GM19099 (cell line): ENCODE measurements around the gene CALML3.

Experiments
- POLR2A ChIP-seq: IDR thresholded peaks from 3 replicates; pipeline ENCODE4 v1.6.1; 2011; ENCODE audit warnings: low read depth; ENCODE audit not compliant: insufficient read length; ENCODE audit errors: extremely low read depth

Gene CALML3

GRCh38 chr10:5488272-5489161 is 36.2 kb upstream of the CALML3 start:
- no peak for TF ChIP-seq POLR2A

DNA sequence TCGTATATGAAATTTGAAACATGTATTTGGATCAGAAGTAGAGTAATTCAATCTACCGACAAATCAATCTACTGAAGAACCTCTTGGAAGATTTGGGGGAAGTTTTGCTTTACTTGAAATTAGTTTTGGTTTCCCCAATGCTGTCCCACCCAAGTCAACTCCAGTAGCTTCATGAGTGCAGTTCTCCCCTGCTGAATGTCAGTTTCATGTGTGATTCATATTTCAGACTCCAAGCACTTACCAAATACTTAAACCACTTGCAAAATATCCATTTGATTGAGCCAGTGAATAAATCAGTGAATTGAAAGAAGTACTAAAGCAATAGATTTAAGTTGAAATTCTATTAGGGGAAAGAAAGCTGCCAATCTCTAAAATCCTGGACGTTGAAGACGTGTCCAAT is 34.7 kb upstream of the CALML3 start:
- TF ChIP-seq POLR2A, result no peak

GRCh38 chr10:5490698-5491464 is 33.9 kb upstream of the CALML3 start:
- TF ChIP-seq POLR2A, result no peak

DNA sequence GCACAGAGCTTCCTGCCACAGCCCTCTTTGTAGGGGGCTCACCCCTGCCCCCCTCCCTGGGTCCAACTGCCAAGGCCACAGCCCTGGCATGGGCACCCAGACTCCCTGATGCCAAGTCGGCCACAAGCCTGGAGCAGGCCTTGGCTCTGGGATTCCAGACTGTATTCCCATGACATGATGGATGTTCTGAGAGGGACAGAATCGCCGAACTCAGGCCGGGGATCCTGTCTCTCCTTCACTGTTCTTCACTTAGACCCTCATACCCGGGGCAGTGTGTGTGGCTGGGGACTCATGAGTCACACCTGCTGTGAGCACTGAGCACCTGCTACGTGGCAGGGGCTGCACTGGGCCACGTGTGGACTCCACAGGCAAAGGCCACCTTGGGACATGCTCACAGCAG is 33.3 kb upstream of the CALML3 start:
- TF ChIP-seq POLR2A, result no peak

DNA sequence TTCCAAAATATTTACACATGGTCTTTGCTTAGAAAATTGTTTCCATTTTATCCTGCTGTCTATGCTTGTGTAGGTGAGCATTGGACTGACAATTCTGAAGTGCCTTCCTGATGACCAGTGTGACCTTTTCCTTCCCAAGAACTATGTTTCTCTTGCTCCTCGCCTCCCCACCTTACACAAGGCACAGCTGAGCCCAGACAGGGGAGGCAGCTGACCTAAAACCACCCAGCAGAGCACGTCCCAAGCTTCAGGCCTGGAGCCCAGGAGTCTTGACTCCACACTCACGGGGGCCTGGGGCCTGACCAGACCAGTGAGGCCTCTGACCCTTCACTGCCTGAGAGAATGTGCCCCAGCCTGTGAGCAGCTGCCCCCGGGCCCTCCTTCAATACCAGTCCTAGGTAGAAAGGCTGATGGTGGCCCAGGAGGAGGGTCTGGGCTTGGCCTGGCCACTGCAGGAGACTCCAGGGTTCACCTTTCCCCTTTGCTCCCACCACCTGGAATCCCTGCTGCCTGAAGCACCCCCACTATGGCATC is 32.4 kb upstream of the CALML3 start:
- no peak for TF ChIP-seq POLR2A

- no peak for TF ChIP-seq POLR2A
These were observed 31.7 kb upstream of the CALML3 start for GRCh38 chr10:5492929-5493576.

DNA sequence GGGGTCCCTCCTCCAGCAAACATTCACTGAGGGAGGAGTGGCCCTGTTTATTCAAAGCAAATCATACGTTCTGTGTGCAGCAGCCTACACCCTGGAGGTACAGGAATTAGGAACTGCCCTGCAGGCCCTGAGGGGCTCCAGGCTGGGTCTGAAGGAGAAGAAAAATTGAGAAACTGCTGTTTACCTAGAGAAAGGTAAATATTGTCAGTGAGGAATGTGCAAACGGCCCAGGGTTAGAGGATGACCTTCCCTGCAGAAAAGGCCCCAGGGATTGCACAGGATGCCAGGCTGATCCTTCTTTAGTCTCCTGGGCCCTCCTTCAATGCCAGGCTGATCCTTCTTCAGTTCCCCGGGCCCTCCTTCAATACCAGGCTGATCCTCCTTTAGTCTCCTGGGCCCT is 31.1 kb upstream of the CALML3 start:
- TF ChIP-seq POLR2A, result no peak

DNA sequence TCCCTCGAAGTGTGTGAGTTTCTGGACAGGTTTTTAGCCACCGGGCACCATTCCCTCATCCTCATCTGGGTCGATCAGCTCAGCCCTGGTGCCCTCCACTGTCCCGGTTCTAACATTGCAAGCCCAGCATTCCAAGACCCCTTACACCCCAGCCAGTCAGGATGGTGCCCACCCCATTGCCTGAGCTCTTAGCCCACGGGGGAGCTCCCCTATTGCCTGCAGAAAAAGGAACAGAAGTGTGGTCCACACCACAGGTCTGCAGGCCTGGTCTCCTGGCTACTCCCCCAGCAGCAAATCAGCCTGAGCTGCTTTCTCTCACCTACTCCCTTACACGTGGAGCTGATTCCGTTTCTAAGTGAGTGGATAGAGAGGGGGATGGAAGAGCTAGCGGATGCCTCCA is 30.1 kb upstream of the CALML3 start:
- TF ChIP-seq POLR2A, result no peak

GRCh38 chr10:5496261-5497250 is 28.2 kb upstream of the CALML3 start:
- no peak for TF ChIP-seq POLR2A

- no peak for TF ChIP-seq POLR2A
These were observed 27.5 kb upstream of the CALML3 start for GRCh38 chr10:5497289-5497688.

DNA sequence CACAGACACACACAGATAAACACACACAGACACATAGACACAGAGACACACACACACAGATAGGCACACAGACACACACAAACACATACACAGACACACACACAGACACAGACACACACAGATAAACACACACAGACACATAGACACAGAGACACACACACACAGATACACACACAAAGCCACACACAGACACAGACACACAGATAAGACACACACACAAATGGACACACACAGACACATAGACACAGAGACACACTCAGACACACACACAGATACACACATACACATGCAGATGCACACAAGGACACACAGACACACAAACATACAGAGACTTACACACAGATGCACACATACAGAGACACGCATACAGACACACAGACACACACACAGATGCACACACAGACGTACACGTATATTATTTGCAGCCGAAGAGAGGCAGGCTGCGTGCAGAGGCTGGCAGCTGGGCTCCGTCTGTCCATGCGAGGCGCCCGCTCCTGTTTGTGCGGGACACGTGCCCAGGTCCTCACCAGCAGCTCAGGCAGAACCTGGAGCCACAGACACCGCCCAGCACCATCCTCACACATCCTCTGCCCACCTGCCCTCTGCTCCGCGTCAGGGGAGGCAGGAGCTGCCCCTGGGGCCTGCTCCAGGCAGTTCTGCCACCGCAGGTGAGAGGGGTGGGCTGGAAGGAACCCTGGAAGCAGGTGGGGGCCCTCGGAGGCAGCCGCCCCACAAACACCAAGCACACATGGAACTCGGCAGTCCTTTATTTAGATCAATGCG is 26.6 kb upstream of the CALML3 start:
- TF ChIP-seq POLR2A, result no peak

- no peak for TF ChIP-seq POLR2A
These were observed 25.8 kb upstream of the CALML3 start for GRCh38 chr10:5498791-5499492.
